GM21526 (cell line): Measurements from ENCODE around the gene HOXB6.

Experiments used
- ATAC-seq: cut with Tn5 transposase; IDR thresholded peaks from one replicate; pipeline ENCODE4 v1.9.1; 2021; ENCODE audit warnings: moderate library complexity; ENCODE audit not compliant: unreplicated experiment, low FRiP score

The HOXB6 gene

DNA sequence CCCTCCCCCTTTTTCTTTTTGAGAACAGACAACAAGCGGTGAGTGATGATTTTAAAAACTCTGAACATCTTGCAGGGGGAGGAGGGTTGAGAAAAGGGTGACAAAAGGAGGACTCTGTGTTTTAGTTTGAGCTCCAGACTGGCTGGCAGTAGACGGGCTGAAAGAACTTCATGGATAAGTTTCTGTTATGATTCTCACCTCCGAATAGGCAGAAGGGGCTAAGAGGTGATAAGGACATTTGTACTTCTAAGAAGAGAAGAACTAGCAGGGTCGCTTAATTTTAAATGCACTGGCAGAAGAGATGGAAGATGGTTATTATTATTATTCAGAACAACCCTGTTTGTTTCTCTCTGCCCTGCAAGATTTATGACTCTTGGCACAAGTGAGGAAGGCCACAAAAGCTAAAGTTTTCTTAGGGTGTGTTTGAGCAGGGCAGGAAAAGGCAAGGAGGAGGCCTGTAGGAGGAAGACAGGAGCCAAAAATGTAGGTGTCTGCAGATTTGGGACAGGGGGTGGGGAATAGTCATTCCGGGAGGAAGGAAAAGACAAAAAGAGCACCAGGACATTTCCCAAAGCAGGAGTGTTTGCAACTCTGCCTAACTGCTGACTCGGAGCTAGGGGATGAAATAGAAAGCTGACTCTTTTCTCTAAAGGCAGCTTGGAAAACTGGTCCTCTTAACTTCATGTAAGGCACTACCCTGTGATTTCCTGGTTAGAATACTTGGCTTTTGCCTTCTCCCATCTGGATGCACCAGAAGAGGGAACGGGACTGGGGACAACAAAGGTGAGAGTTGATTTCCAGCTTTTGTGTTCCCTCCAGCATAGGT lies 48.0 kb downstream of the HOXB6 start:
- no peak for ATAC-seq

DNA sequence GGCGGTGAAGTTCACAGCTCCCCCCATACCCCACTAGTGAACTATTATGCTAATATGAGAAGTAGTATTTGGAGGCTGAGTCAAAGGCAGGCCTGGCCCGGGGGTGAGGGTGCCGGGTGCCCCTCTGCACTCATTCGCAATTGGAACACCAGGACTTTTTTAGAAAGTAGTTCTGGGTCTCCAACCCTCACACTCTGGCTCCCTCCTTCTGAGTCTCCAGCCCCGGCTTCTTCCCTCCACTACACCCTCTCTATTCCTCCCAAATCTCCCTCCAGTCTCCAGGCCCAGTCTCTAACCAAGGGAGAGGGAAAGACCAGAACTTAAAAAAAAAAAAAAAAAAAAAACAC lies 48.6 kb downstream of the HOXB6 start:
- no peak for ATAC-seq

DNA sequence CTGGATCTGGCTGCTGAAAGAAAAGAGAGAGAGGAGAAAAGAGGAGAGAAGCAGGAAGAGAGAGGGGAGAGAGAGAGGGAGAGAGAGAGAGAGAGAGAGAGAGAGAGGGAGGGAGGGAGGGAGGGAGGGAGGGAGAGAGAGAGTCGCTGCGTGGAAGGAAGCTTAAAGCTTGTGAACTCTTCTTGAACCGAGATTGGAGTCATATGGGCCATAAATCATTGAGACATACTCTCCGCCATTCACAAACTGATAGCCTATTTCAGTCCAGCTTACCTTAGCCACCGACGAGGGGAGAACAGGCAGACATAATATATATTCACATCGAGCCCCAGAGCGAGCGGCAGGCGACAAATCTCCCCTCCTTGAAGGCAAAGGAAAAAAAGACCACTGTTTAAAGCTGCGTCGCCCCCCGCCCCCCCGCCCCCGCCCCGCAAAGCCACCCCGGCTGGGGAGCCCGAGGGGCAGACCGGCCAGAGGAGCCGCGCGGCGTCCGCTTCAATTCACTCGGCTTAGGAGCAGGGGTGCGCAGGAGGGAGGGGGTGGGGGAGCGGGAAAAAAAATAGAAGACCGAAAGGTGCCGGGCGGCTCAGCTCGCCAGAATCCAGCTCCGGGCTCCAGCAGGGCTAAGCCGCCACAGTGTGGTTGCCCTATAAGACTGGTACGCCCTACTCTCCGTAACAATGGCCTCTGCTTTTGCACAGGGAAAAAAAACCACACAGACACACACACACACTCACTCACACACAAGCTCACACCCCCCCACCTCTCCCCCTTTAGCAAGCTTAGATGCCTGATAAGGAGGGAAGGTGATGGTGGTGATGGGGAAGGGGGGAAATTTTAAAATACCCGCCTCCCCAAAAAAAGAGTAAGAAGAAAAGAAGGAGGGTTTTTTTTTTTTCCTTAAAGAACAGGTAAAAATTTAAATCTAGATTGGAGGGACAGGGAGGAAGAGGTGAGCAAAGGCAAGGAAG lies 49.2 kb downstream of the HOXB6 start:
- ATAC-seq = no peak

DNA sequence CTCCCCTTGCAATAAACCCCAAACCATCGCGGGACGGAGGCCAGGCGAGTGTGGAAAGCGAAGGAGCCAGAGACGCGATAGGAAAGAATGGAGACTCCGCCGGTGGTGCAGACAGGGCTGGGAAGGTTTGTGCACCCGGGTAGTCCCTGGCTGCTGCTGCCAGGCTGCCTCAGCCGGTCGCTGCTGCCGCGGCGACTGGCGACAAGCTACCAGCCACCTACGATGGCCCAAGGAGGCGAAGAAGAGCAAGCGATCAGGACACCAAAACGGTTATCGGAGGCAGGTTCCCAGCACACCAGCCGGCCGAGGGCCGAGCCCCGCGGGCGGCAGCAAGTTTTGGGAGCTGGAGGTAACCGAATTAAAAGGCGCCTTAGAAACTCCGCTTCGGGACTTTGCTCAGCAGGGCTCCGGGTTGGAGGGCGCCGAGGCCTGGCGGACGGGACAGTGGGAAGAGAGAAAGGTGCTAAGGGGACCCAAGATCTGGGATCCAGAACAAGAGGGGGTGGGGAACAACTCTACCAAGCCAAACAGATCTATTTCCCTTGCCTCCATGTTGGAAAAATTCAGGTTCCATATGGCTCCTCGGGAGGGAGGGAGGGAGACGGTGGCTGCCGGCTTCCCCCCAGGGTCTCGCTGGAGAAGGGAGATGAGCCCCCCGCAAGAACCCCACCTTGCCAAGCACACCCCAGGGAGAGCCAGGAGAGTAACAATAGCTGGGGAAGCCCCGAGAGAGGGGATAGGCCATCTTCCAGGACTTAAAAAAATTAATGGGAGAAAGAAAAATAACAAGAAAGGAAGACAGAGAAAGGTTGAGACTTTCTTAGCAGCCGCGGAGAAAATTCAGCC lies 50.2 kb downstream of the HOXB6 start:
- no peak for ATAC-seq

- ATAC-seq = no peak
These were observed 51.0 kb downstream of the HOXB6 start for GRCh38 chr17:48553826-48554225.

DNA sequence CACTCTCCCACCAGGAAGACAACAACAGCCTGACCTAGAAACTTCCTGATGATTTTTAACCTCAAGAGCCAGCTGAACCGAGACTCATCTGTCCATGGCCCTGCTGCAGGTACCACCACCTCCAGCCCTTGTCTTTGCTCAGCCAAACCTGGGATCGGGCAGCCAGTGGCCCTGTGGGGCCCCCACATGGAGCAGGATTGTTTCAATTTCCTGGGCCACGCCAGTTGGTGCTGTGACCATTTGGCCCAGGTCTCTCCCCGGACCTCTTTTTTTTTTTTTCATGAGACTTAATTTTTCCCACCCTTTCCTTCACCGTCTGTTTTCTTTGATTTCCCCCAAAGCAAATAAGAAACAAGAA lies 51.6 kb downstream of the HOXB6 start:
- ATAC-seq = no peak

GRCh38 chr17:48552466-48553189 lies 52.2 kb downstream of the HOXB6 start:
- ATAC-seq = no peak

- no peak for ATAC-seq
These were observed 53.0 kb downstream of the HOXB6 start for GRCh38 chr17:48551596-48552465.

- no peak for ATAC-seq
These were observed 53.6 kb downstream of the HOXB6 start for GRCh38 chr17:48551214-48551555.

GRCh38 chr17:48550502-48551213 lies 54.1 kb downstream of the HOXB6 start:
- ATAC-seq = no peak

GRCh38 chr17:48549914-48550501 lies 54.8 kb downstream of the HOXB6 start:
- no peak for ATAC-seq

- no peak for ATAC-seq
These were observed 55.5 kb downstream of the HOXB6 start for GRCh38 chr17:48549281-48549630.

DNA sequence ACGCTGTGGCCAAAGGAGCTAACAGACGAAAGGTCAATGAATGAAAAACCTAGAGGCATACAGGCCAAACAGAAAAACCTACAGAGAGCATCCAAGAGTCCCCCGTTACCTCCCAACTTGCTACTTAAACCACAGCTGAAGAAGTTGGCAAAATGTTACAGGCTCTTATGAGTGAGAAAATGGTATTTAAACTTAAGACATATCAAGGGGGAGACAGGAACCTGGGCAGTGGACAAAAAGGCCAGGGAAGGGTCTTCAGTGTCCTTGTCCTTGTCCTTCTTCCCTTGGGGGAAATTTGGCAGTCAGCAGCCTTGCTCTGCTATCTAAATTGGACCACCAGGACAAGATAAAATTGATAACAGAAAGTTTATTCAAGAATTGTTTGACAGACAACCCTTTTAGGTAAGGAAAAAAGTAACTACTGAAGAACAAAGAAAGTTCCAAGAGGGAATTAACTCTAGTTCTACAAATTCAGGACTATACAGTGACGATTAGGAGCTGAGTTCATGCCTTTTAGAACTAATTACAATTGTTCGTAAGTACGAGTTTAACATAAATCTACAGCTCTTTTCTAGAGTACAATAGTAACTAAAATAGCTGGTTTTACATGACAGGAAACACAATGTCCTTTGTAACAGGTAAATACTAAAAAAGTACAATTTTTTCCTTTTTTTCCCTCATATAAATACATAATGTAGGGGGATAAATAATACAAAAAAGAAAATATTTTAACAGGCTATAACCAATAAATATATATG lies 56.1 kb downstream of the HOXB6 start:
- ATAC-seq = no peak

- ATAC-seq = no peak
These were observed 56.8 kb downstream of the HOXB6 start for GRCh38 chr17:48547808-48548522.

DNA sequence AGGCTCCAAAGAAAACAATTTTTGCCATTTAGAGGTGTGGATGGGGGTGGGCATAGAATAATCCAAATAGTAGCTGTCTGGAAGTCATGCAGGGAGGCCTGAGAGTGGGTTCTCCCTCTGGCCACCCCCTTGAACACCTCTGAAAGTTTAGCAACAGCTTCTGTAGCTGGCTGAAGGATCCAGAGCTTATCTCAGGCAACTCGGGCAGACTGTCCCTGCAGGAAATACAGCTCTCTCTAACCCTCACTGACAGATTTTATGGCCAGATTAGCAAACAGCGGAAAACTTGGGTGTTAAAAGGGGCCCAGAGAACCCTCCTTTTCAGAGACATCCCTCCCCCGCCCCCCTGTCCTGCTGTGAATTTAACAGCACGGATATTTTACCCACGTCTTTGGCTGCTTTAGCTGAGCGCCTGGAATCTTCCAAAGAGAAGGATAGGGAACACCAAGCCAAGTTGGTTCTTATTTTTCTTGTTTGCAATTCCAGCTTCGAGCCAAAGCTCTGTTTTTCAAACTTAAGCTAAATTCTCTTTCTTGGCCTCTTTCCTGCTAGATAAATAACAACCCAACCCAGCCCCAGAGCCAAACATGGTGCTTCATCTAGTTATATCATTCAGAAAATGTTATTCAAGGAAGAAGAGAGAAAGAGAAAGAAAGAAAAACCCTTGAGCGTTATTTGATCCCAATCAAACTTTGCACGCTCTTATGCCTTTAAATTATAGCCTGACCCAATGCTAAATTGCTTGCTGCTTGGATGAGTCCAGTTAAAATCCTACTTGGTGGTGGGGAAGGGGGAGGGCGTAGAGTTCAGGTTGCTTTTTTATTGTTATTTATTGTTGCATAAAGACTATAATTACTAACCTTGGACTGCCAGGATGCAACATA lies 57.6 kb downstream of the HOXB6 start:
- ATAC-seq = no peak
